ENCODE data around the gene KHDC3L.

DNA sequence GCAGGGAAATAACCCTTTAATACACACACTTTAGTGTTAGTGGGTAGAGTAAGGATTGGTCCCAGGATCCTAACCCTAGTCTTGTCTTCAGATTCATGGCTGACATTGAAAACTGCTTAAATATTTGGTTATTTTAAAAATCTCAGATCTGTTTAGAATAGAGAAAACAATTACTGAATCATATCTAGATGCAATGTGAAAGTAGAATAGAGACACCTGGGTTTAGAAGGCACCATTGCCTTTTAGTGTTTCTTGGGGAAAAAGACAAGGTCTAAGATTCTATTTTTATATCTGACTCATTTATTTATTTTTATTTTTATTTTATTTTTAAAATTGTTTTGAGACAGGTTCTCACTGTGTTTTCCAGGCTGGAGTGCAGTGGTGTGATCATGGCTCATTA, 38.2 kb downstream of the KHDC3L start:
- TF ChIP-seq, protein P1, sequence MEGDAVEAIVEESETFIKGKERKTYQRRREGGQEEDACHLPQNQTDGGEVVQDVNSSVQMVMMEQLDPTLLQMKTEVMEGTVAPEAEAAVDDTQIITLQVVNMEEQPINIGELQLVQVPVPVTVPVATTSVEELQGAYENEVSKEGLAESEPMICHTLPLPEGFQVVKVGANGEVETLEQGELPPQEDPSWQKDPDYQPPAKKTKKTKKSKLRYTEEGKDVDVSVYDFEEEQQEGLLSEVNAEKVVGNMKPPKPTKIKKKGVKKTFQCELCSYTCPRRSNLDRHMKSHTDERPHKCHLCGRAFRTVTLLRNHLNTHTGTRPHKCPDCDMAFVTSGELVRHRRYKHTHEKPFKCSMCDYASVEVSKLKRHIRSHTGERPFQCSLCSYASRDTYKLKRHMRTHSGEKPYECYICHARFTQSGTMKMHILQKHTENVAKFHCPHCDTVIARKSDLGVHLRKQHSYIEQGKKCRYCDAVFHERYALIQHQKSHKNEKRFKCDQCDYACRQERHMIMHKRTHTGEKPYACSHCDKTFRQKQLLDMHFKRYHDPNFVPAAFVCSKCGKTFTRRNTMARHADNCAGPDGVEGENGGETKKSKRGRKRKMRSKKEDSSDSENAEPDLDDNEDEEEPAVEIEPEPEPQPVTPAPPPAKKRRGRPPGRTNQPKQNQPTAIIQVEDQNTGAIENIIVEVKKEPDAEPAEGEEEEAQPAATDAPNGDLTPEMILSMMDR (IDR thresholded peaks at IDR 0.05; ENCODE audit: control extremely low read depth in 1 of 3, insufficient read depth in 1 of 3, low read depth in 1 of 3, low read length in 3 of 3): no peak
- TF ChIP-seq EZH2 (IDR thresholded peaks at IDR 0.05; ENCODE audit: low read depth, low read length, severe bottlenecking) (no peak), YY1 (IDR thresholded peaks at IDR 0.05; ENCODE audit: low read depth, low read length) (no peak), RAD21 (IDR thresholded peaks at IDR 0.05 in 1 of 2, conservative IDR thresholded peaks at IDR 0.05 in 1 of 2; ENCODE audit: low read depth in 2 of 2, low read length in 2 of 2) (no peak), RXRA (IDR thresholded peaks at IDR 0.05; ENCODE audit: insufficient read depth, low read depth, low read length) (no peak), EGR1 (IDR thresholded peaks at IDR 0.05; ENCODE audit: borderline replicate concordance, low read depth, low read length) (no peak), POLR2A (IDR thresholded peaks at IDR 0.05; ENCODE audit: control extremely low read depth in 1 of 2, low read depth in 2 of 2, low read length in 2 of 2) (no peak), PHF8 (conservative IDR thresholded peaks at IDR 0.05; ENCODE audit: low read depth, low read length) (no peak), RFX5 (IDR thresholded peaks at IDR 0.05; ENCODE audit: borderline replicate concordance, low read depth, low read length) (no peak), ASH2L (IDR thresholded peaks at IDR 0.05; ENCODE audit: low read length) (no peak), EP300 (IDR thresholded peaks at IDR 0.05; ENCODE audit: borderline replicate concordance in 1 of 2, low read depth in 2 of 2, low read length in 2 of 2) (no peak), SP2 (IDR thresholded peaks at IDR 0.05; ENCODE audit: low read length) (no peak)
- TF ChIP-seq, protein P2, sequence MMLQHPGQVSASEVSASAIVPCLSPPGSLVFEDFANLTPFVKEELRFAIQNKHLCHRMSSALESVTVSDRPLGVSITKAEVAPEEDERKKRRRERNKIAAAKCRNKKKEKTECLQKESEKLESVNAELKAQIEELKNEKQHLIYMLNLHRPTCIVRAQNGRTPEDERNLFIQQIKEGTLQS (IDR thresholded peaks at IDR 0.05; ENCODE audit: insufficient read depth, low read depth, low read length): no peak

All from H1 (cell line).